GM19193 (cell line): ENCODE results near the gene PPARA.
A peak's percentile ranks its signal among the peaks of the same experiment; 100 is the strongest.

Experiments
- POLR2A ChIP-seq: IDR thresholded peaks from 4 replicates; pipeline ENCODE4 v1.6.1; 2011; ENCODE audit not compliant: insufficient read depth, insufficient read length; ENCODE audit errors: extremely low read depth

Gene PPARA

GRCh38 chr22:46280999-46281623, 130.8 kb downstream of the PPARA start:
- TF ChIP-seq POLR2A, result no peak

- TF ChIP-seq POLR2A, result no peak
Observed at GRCh38 chr22:46281866-46282678, 131.7 kb downstream of the PPARA start.

GRCh38 chr22:46286006-46286405, 135.7 kb downstream of the PPARA start:
- TF ChIP-seq POLR2A, result no peak

- no peak for TF ChIP-seq POLR2A
Observed at GRCh38 chr22:46286941-46287872, 136.9 kb downstream of the PPARA start.

- TF ChIP-seq POLR2A, result peak; percentile 88
Observed at GRCh38 chr22:46287873-46288751, 137.8 kb downstream of the PPARA start.

- no peak for TF ChIP-seq POLR2A
Observed at GRCh38 chr22:46288846-46289243, 138.5 kb downstream of the PPARA start.

GRCh38 chr22:46289244-46289891, 139.0 kb downstream of the PPARA start:
- TF ChIP-seq POLR2A, result no peak

GRCh38 chr22:46290121-46290842, 140.0 kb downstream of the PPARA start:
- no peak for TF ChIP-seq POLR2A

GRCh38 chr22:46290843-46291785, 140.8 kb downstream of the PPARA start:
- TF ChIP-seq POLR2A, result no peak

- TF ChIP-seq POLR2A, result no peak
Observed at GRCh38 chr22:46292173-46292572, 141.8 kb downstream of the PPARA start.

GRCh38 chr22:46292732-46293131, 142.4 kb downstream of the PPARA start:
- no peak for TF ChIP-seq POLR2A
